Mesothelial cell of epicardium (in vitro differentiated cells): ENCODE results near the gene FAM221B. TPM values are rescaled to one million over a fixed set of nuclear protein-coding genes. Genes with fewer than 3 reads are reported as not detected.

ENCODE experiments used
- DNase-seq, 2 experiments: peaks; one replicate each; pipeline ENCODE4 v3.0.0; 2021; ENCODE audit warnings: low spot score in 2 of 2; ENCODE audit not compliant: unreplicated experiment in 2 of 2
- H3K27ac Mint-ChIP-seq: 2 replicates; pipeline ENCODE4 v1.8.0; 2021; ENCODE audit warnings: mixed read lengths
- H3K27me3 Mint-ChIP-seq: 2 replicates; pipeline ENCODE4 v1.8.0; 2021; ENCODE audit warnings: low read depth, mixed read lengths
- H3K36me3 Mint-ChIP-seq: 2 replicates; pipeline ENCODE4 v1.8.0; 2021; ENCODE audit warnings: mixed read lengths
- H3K4me1 Mint-ChIP-seq: 2 replicates; pipeline ENCODE4 v1.8.0; 2021; ENCODE audit warnings: mixed read lengths
- H3K4me3 Mint-ChIP-seq: 2 replicates; pipeline ENCODE4 v1.8.0; 2021; ENCODE audit warnings: mild to moderate bottlenecking, moderate library complexity, mixed read lengths
- H3K9me3 Mint-ChIP-seq: 2 replicates; pipeline ENCODE4 v1.8.0; 2021; ENCODE audit warnings: mixed read lengths
- total RNA-seq: library from RNA; stranded (reverse); gene quantifications from 3 replicates; pipeline ENCODE4 v1.2.1, GENCODE V29; 2021
- TF ChIP-seq, protein P1 (sequence below): fragments of 200-600 bp; sonication (generic); IDR thresholded peaks from one replicate; pipeline ENCODE4 v1.5.0; 2021; ENCODE audit warnings: antibody characterized with exemption; ENCODE audit not compliant: unreplicated experiment

Gene FAM221B
- total RNA-seq, 1 donor from 2014 or later: 0.07 TPM

DNA sequence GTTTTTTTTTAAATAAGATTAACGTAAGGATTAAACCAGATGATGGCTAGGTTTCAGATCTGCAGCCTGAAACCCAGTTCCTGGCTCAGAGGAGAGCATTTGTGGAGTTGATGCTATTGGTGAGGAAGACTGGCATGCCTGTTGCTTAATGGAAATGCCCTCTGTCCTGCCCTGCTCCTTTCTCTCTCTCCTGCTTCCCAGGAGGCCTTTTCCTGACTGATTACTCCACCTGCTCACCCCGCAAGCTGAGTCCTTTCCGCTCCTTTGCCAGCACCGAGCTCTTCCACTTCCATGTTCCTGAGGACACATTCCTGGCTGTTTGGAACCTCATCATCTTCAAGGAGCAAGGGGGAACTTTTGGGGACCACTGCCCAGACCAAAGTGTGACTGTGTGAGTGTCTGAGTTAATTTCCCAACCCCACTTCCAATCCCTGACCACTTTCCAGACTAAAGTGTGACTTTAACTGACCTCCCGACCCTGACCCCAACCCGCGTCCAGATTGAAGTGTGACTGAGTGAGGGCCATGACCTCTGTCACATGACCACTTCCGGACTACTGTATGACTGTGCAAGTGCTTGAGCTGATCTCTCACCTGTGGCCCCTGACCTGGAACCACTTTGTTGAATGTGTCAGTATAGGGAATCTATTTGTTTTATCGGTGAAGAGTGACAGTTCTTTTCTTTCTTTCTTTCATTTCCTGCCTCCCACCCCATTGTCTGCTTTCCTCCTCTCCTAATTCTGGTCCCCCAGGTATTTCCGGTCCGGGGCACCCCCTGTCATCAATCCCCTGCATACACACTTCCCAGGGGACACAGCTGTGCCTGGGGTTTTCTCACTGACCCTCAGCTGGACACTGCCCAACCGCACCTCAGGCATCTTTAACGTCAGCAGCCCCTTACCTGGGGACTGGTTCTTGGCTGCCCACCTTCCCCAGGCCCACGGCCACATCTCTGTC, 6.0 kb upstream of the FAM221B start:
- Mint-ChIP-seq H3K36me3 (no peaks in the 10 kb centered on the region), H3K4me1 (peaks cover 36% of the 10 kb centered on the region), H3K27ac (no peak overlapping the region), H3K9me3 (no peaks in the 10 kb centered on the region), H3K27me3 (no peaks in the 10 kb centered on the region), H3K4me3 (no peak overlapping the region)
- TF ChIP-seq, protein P1, sequence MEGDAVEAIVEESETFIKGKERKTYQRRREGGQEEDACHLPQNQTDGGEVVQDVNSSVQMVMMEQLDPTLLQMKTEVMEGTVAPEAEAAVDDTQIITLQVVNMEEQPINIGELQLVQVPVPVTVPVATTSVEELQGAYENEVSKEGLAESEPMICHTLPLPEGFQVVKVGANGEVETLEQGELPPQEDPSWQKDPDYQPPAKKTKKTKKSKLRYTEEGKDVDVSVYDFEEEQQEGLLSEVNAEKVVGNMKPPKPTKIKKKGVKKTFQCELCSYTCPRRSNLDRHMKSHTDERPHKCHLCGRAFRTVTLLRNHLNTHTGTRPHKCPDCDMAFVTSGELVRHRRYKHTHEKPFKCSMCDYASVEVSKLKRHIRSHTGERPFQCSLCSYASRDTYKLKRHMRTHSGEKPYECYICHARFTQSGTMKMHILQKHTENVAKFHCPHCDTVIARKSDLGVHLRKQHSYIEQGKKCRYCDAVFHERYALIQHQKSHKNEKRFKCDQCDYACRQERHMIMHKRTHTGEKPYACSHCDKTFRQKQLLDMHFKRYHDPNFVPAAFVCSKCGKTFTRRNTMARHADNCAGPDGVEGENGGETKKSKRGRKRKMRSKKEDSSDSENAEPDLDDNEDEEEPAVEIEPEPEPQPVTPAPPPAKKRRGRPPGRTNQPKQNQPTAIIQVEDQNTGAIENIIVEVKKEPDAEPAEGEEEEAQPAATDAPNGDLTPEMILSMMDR: no peak
- DNase-seq: no peak

DNA sequence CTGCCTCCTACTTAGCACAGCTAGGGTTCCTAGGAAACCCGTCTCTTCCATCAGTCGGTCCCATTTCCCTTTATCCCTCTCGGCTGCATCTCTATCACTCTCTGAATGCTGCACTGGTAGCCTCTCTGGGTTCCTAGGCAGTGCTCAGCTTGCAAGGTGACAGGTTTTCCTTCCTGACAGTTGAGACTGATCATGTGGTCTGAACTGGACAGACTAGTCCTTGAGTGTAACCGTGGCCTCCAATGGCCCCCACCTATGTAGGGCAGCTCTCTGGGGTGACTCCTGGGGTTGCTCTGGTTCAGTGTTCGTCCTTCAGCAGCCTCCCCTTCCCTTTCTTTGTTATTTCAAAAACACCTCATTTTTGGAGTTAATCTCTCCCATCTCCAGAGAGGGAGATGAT, 4.3 kb upstream of the FAM221B start:
- DNase-seq: no peak
- TF ChIP-seq, protein P1: no peak
- Mint-ChIP-seq H3K9me3 (no peaks in the 10 kb centered on the region), H3K4me1 (peaks cover 45% of the 10 kb centered on the region), H3K27me3 (no peaks in the 10 kb centered on the region), H3K27ac (peak overlapping the region; percentile 59), H3K4me3 (no peak overlapping the region), H3K36me3 (no peaks in the 10 kb centered on the region)

DNA sequence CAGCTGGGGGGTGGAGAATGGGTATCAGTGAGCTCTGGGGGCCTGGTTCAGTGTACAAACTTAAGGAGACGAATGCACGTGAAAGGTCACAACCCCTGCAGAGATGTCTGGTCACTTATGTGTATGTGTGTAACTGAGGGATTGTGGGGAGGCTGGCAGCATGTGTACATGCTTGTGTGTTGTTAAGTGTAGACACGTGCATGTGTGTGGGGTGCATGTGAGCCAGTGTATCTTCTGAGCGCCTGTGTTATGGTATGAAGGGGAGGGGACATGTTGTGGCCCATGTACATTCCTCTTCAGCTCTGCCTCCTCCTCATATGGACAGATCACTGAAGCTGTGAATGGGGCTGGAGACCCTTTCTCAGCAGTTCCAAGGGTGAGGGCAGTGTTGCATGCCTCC, 2.5 kb upstream of the FAM221B start:
- H3K4me3 Mint-ChIP-seq: peak overlapping the region; percentile 46
- H3K9me3 Mint-ChIP-seq: no peaks in the 10 kb centered on the region
- no peaks in the 10 kb centered on the region for H3K27me3 Mint-ChIP-seq
- peaks cover 47% of the 10 kb centered on the region for H3K4me1 Mint-ChIP-seq
- TF ChIP-seq, protein P1: no peak
- no peak for DNase-seq
- peak overlapping the region; percentile 17 for H3K27ac Mint-ChIP-seq
- no peaks in the 10 kb centered on the region for H3K36me3 Mint-ChIP-seq

DNA sequence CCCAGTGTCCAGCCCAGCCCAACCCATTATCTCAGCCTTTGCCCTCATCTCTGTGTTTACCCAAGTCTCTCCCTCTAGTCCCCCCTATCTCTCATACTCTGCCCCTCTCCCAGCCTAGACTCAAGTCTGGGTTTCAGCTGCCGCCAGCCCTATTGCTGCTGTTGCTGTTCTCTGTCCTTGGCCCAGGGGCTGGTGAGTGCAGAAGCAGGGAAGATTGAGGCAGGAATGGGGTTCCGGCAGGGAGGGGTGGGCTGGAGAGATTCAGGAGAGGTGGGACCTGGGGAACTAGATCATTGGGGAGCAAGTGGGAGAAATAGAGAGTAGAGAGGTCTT, 1.2 kb upstream of the FAM221B start:
- Mint-ChIP-seq H3K36me3 (no peaks in the 10 kb centered on the region), H3K9me3 (no peaks in the 10 kb centered on the region), H3K27me3 (no peaks in the 10 kb centered on the region), H3K27ac (peak overlapping the region; percentile 92), H3K4me3 (peak overlapping the region; percentile 87), H3K4me1 (peaks cover 48% of the 10 kb centered on the region)
- DNase-seq: no peak
- TF ChIP-seq, protein P1: no peak

DNA sequence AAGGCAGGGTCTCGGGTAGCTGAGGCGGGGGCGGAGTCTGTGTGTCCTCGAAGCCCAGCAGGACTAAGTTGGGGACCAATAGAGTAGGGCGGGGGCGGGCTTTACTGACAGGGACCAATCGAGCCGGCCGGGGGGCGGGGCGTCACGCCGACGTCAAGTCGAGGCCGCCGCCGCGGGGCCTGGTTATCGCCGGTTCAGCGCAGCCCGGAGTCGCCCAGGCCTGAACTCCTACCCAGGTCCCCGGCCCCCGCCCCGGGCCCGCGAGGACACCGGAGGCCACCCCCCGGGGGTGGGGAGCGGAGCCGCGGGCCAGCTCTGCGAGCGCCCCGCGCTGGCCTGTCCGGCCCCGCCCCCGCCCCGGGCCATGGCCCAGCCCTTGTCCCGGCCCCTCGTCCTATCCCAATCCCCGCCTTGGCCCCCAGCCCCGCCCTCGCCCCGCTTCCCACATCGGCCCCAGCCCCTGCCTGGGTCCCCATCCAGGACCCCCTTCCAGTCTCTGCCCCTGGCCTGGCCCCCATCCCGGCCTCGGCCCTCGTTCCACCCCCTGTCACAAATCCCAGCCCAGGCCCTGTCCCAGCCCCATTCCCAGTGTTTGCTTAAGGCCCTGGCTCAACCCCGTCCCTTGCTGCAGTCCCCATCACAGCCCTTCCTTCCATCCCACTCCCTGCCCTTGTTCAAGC, 692 bp upstream of the FAM221B start, which contains the start of gene TMEM8B:
TMEM8B (plus strand) TSS at position 145 of the 680 bp plus-strand sequence; CDS start at position 365, 220 bp downstream.
- TF ChIP-seq, protein P1: no peak
- peak within 1 kb of the TSS; percentile 90 for H3K4me3 Mint-ChIP-seq
- H3K27ac Mint-ChIP-seq: peak within 1 kb of the TSS; percentile 97
- H3K9me3 Mint-ChIP-seq: no peaks in the 10 kb centered on the region
- DNase-seq: peak; percentile 93 to 95
- peaks cover 48% of the 10 kb centered on the region for H3K4me1 Mint-ChIP-seq
- no peaks in the 10 kb centered on the region for H3K36me3 Mint-ChIP-seq
- H3K27me3 Mint-ChIP-seq: no peaks in the 10 kb centered on the region
